ENCODE results near the gene ENPP7. TPM values are rescaled to one million over a fixed set of nuclear protein-coding genes. Genes with fewer than 3 reads are reported as not detected.

ENPP7 gene
- total and polyA plus RNA-seq, 5 donors: not detected

DNA sequence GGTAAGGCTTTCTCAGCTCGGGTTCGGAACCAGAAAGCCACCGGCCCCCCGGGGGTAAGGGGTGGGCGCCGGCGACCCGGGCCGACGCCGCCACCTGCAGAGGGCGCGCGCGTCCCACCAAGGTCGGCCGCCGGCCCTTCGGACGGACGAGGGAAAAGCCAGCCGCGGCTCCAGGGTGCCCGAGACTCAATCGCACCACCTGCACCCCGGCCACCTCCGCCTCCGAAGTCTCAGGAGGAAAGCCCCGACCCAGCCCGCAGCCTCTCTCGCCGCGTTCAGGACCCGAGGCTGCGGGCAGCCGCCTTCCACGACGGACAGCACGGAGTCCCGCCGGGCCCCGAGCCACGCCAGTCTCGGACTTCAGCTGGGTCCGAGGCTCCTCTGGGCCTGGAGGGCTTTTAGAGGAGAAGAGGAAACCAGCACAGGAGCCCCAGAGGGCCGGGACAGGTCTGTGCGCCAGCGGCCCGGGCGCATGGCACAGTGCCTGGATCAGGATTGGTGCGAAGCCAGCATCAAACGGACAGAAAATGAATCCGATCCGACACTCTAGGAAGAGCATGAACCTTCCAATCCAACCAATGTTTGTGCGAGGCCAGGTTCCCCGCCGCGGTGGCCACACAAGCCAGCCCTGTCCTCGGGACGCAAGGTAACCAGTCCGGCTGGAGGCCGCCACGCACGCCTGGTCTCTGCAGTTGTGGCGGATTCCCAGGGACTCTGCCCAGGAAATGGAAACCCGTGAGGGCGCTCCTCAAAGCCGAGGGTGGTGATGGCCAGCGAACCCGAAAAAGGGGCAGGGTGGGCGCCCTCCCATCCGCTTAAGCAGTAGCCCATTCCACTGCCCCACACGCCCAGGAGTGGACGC is 59.4 kb downstream of the ENPP7 start:
- no peak overlapping the region for H3K27ac ChIP-seq (ENCODE audit: low read length)
- WGBS: 6% methylated on average over 74 of the region's 74 CpGs
- peak; percentile 50 to 80 (median 79) for DNase-seq
- no peaks in the 10 kb centered on the region for H3K4me1 ChIP-seq (ENCODE audit: control insufficient read depth, insufficient read depth, low read length)
- ATAC-seq: peak; percentile 44 to 72
- H3K4me3 ChIP-seq (ENCODE audit: low read length): no peak overlapping the region
- no peaks in the 10 kb centered on the region for H3K27me3 ChIP-seq (ENCODE audit: control insufficient read depth, insufficient read depth)
- H3K9me3 ChIP-seq (ENCODE audit: control insufficient read depth, low read length): no peaks in the 10 kb centered on the region
- intact Hi-C loops (cut with DNase I): loop anchor here in 3 of 4 donors (5.0 to 10.0 kb wide), 3 partner anchors 125 to 202 kb away; no protein-coding TSS in a partner anchor

DNA sequence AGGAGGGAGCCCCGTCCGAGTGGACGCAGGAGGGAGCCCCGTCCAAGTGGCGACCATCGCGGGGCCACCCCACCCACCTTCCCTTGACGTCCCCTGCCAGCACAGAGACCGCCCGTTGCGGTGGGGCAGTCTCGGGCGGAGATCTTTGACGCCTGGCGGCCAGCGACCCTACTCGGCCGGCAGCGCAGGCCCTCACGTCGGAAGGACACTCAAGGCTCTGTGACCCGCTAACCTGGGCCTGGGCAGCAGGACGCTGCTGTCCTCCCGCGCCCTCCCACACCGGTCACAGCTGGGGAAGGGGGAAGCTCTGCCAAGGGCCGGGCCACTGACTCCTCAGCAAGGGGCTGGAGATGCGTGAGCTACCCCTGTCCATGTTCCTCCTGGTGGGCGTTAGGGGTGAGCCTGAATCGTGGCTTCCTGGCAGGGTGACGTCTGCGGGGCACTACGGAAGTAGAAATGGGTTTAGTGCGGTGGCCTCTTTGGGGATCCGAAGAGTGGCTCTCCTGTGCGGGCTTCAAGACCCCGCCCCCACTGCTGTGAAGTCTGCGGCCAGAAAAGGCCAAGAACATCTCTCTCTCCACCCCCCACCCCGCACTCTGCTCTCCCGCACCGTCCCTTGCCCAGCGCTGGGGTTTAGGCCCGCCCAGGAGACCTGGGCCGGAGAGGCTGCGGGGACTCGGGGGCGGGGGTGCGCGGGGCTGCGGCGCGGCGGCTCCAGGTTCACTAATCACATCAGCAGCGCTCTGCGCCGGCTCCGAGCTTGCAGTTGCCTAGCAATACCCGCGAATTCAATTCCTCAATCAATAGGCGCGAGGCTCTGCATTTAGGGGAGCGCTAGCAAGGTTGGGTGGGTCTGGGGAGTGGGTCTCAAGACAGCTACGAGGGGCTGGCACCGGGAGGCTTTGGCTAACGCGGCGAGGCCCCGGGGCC is 60.3 kb downstream of the ENPP7 start:
- H3K4me1 ChIP-seq (ENCODE audit: control insufficient read depth, insufficient read depth, low read length): no peaks in the 10 kb centered on the region
- intact Hi-C loops (cut with DNase I): loop anchor here in 2 of 4 donors (5.0 to 10.0 kb wide), 2 partner anchors 124 to 201 kb away; no protein-coding TSS in a partner anchor
- no peaks in the 10 kb centered on the region for H3K9me3 ChIP-seq (ENCODE audit: control insufficient read depth, low read length)
- H3K4me3 ChIP-seq (ENCODE audit: low read length): no peak overlapping the region
- no peaks in the 10 kb centered on the region for H3K27me3 ChIP-seq (ENCODE audit: control insufficient read depth, insufficient read depth)
- H3K27ac ChIP-seq (ENCODE audit: low read length): no peak overlapping the region
- 4% methylated on average over 68 of the region's 68 CpGs for WGBS
- peak; percentile 14 to 44 (median 28) for DNase-seq
- no peak for ATAC-seq

DNA sequence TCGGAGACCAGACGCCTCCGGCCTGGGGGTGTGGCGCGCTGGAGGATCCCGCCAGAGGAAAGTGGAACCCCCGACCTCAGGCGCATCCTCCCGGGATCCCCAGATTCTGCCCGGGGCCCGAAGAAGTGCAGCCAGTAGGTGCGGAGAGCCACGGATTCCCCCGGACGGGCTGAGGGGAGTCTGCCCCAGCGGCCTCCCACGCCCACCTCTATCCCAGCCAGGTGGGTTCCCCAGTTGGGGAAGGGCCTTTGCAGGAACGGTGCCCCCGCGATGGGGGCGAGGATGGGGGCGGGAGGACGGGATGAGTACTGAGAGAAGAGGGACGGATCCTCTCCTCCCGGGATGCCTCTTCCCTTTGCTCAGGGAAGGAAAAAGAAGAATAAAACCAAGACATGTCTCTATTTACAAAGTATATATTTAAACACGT is 61.0 kb downstream of the ENPP7 start:
- H3K9me3 ChIP-seq (ENCODE audit: control insufficient read depth, low read length): no peaks in the 10 kb centered on the region
- H3K27ac ChIP-seq (ENCODE audit: low read length): no peak overlapping the region
- ATAC-seq (no peak), DNase-seq (peak; percentile 10 to 48 (median 43))
- WGBS: 6% methylated on average over 26 of the region's 26 CpGs
- intact Hi-C loops (cut with DNase I): loop anchor here in 2 of 4 donors (5.0 to 10.0 kb wide), 2 partner anchors 123 to 201 kb away; no protein-coding TSS in a partner anchor
- no peak overlapping the region for H3K4me3 ChIP-seq (ENCODE audit: low read length)
- H3K27me3 ChIP-seq (ENCODE audit: control insufficient read depth, insufficient read depth): no peaks in the 10 kb centered on the region
- no peaks in the 10 kb centered on the region for H3K4me1 ChIP-seq (ENCODE audit: control insufficient read depth, insufficient read depth, low read length)

Small RNA genes lying within 50 kb of the gene (microRNA-seq; reads per million reads assigned to microRNA genes)
- gene MIR4739: 0 reads per million in 2 donors

Other genes with a start within 250 kb of the ENPP7 start
- not detected for gene RBFOX3, start 119.9 kb upstream of the ENPP7 start, total RNA-seq
- 0.05 TPM for gene RBFOX3, start 119.9 kb upstream of the ENPP7 start, polyA plus RNA-seq
- 1 to 10 TPM; 1.5 to 3.5 (median 2.4) TPM for gene CBX2, start 47.2 kb downstream of the ENPP7 start, total RNA-seq
- gene CBX2, start 47.2 kb downstream of the ENPP7 start, polyA plus RNA-seq: 2.4 TPM
- 1 to 10 TPM; 2.4 to 7.3 (median 5.5) TPM for gene CBX8, start 66.1 kb downstream of the ENPP7 start, total RNA-seq
- gene CBX8, start 66.1 kb downstream of the ENPP7 start, polyA plus RNA-seq: 3.8 TPM
- gene CBX4, start 108.5 kb downstream of the ENPP7 start, total RNA-seq: 10 to 100 TPM; 26.9 to 32.6 (median 30.3) TPM
- 19.8 TPM for gene CBX4, start 108.5 kb downstream of the ENPP7 start, polyA plus RNA-seq